ENCODE data around the gene XPC. TPM values are rescaled to one million over a fixed set of nuclear protein-coding genes. Genes with fewer than 3 reads are reported as not detected.

The XPC gene
- total and polyA plus RNA-seq, 2 of the 8 experiments (the other 6 are each of a cell fraction or from before 2014, with no cell fraction given) = 8.8 to 27.3 TPM

- TF ChIP-seq RAD21 (IDR thresholded peaks at IDR 0.05 in 1 of 2, conservative IDR thresholded peaks at IDR 0.05 in 1 of 2; ENCODE audit: low read depth in 2 of 2, low read length in 2 of 2) = no peak
- no peak for TF ChIP-seq PHF8 (conservative IDR thresholded peaks at IDR 0.05; ENCODE audit: low read depth, low read length)
- TF ChIP-seq JUN (IDR thresholded peaks at IDR 0.05; ENCODE audit: low read depth, low read length) = no peak
- TF ChIP-seq POLR2A (IDR thresholded peaks at IDR 0.05; ENCODE audit: control extremely low read depth in 1 of 2, low read depth in 2 of 2, low read length in 2 of 2) = no peak
- TF ChIP-seq POLR2AphosphoS5 (IDR thresholded peaks at IDR 0.05; ENCODE audit: low read depth, low read length) = no peak
These were observed 33.6 kb upstream of the XPC start (continued) for GRCh38 chr3:14212032-14212431.

Data from H1 (cell line).